HG03342 (cell line): ENCODE data around the gene RPP38.

Source experiments
- ATAC-seq: cut with Tn5 transposase; IDR thresholded peaks from one replicate; pipeline ENCODE4 v1.9.1; 2021; ENCODE audit warnings: mild to moderate bottlenecking, moderate library complexity; ENCODE audit not compliant: unreplicated experiment

RPP38 gene

GRCh38 chr10:15149042-15149771, 52.1 kb downstream of the RPP38 start:
- ATAC-seq = no peak

- no peak for ATAC-seq
Measured at GRCh38 chr10:15150563-15150962, 53.4 kb downstream of the RPP38 start.

DNA sequence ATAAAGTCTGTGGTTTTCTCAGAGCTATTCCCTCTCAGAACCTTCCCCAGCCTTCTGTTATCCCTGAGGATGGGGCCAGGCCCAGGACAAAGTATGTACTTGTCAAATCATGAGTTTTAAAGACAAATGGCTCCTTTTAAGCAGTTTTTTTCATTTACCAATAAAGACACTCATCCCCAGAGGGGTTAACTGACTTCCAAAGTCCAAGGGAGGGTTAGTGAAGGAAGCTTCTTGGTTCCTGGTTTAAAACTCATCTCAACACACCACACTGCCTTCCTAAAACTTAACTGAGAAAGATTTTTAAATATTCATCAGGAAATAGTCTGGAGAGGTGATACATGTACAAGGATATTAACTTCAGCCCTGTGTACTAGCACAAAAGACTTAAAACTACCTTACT, 55.4 kb downstream of the RPP38 start:
- no peak for ATAC-seq
